Measurements from ENCODE around the gene TSC2. TPM values are rescaled to one million over a fixed set of nuclear protein-coding genes. Genes with fewer than 3 reads are reported as not detected.

TSC2 gene
- total and polyA plus RNA-seq, 2 of the 13 experiments (the other 11 are each of a cell fraction or from before 2014, with no cell fraction given): 19.6 to 40.4 TPM

- TF ChIP-seq, protein P1, sequence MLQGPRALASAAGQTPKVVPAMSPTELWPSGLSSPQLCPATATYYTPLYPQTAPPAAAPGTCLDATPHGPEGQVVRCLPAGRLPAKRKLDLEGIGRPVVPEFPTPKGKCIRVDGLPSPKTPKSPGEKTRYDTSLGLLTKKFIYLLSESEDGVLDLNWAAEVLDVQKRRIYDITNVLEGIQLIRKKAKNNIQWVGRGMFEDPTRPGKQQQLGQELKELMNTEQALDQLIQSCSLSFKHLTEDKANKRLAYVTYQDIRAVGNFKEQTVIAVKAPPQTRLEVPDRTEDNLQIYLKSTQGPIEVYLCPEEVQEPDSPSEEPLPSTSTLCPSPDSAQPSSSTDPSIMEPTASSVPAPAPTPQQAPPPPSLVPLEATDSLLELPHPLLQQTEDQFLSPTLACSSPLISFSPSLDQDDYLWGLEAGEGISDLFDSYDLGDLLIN (CRISPR knock-in tag; IDR thresholded peaks at IDR 0.05; ENCODE audit: borderline replicate concordance): peak; percentile 28; the same call in 1 of the 2 replicates
- peak; percentile 99 for TF ChIP-seq ZBTB38 (CRISPR knock-in tag; IDR thresholded peaks at IDR 0.05)
- no peak for TF ChIP-seq FOSL2 (CRISPR knock-in tag; IDR thresholded peaks at IDR 0.05)
- TF ChIP-seq MEIS2 (CRISPR knock-in tag; IDR thresholded peaks at IDR 0.05): no peak
These were observed 9.2 kb upstream of the TSC2 start (continued) for GRCh38 chr16:2038382-2039231.

GRCh38 chr16:2039274-2040031, 8.3 kb upstream of the TSC2 start:
- H3K79me2 ChIP-seq (ENCODE audit: insufficient read depth, low read length): no peaks in the 10 kb centered on the region
- H3K4me1 ChIP-seq (ENCODE audit: insufficient read depth, low read length): peaks cover 78% of the 10 kb centered on the region
- H3K36me3 ChIP-seq (replicated peaks in 1 of 2; ENCODE audit: control insufficient read depth in 1 of 2, insufficient read depth in 2 of 2, low read length in 2 of 2): peaks cover 3 to 6% of the 10 kb centered on the region in 2 experiments; a peak in 3 of 5 replicates
- no peaks in the 10 kb centered on the region for H4K20me1 ChIP-seq (ENCODE audit: insufficient read depth, low read length)
- peak overlapping the region; percentile 64 for H3K4me2 ChIP-seq (ENCODE audit: low read depth, low read length)
- no peaks in the 10 kb centered on the region for H3K9me3 ChIP-seq (ENCODE audit: low read length)
- DNase-seq (ENCODE audit: low spot score) (peak; percentile 90), ATAC-seq (peak; percentile 39), FAIRE-seq (peak; percentile 89)
- ChIA-PET POLR2A (interaction anchor here (0.9 to 4.8 kb wide), 13 partner anchors 8 to 257 kb away, joined by 3 to 62 read pairs (median 5); partner anchors contain the start of genes NHERF2, NPW, NTHL1 and NUBP2), CTCF (ENCODE audit: low intra/inter-chr PET ratio, low total read pairs) (no interaction called here)
- 1% methylated on average over 17 of the region's 29 CpGs for WGBS (ENCODE audit: low lambda C conversion rate)
- H3K27me3 ChIP-seq (ENCODE audit: control insufficient read depth in 1 of 2, insufficient read depth in 2 of 2, low read length in 2 of 2): no peaks in the 10 kb centered on the region
- no TSS peak for BruUV-seq (replicated peaks)
- in situ Hi-C loops (cut with HindIII; ENCODE audit: extremely low pct_ligation_motif_present, low pct_unique_long_range_greater_than_20kb) (no loop called here), intact Hi-C loops (cut with micrococcal nuclease; ENCODE audit: unreplicated experiment) (no loop called here)
- no peak overlapping the region for H2AFZ ChIP-seq (ENCODE audit: low read length)
- peak overlapping the region in 1 of 3 experiments; percentile 46; a peak in 3 of 6 replicates for H3K4me3 ChIP-seq (replicated peaks in 1 of 3; ENCODE audit: insufficient read depth in 1 of 3, low read depth in 2 of 3, low read length in 3 of 3)
- peak overlapping the region; percentile 86 for H3K27ac ChIP-seq (ENCODE audit: extremely low read length, insufficient read depth, low read length)
- H3K9ac ChIP-seq (ENCODE audit: insufficient read depth, low read depth, low read length): peak overlapping the region; percentile 54
- TF ChIP-seq MEIS2 (CRISPR knock-in tag; IDR thresholded peaks at IDR 0.05): peak; percentile 28; the same call in 1 of the 2 replicates
- TF ChIP-seq FOXO1 (CRISPR knock-in tag; IDR thresholded peaks at IDR 0.05): peak; percentile 67; the same call in 1 of the 2 replicates
- TF ChIP-seq TEAD3 (CRISPR knock-in tag; optimal IDR thresholded peaks at IDR 0.05; ENCODE audit: borderline replicate concordance): peak; percentile 79
- TF ChIP-seq MZF1 (CRISPR knock-in tag; IDR thresholded peaks at IDR 0.05; ENCODE audit: borderline replicate concordance): no peak
- TF ChIP-seq CEBPZ (IDR thresholded peaks at IDR 0.05; ENCODE audit: low read length): no peak
- TF ChIP-seq NFYB (CRISPR knock-in tag; IDR thresholded peaks at IDR 0.05): no peak
- TF ChIP-seq ZKSCAN5 (CRISPR knock-in tag; IDR thresholded peaks at IDR 0.05): no peak
- no peak for TF ChIP-seq ZFP36L2 (CRISPR knock-in tag; IDR thresholded peaks at IDR 0.05)
- TF ChIP-seq, protein P2, sequence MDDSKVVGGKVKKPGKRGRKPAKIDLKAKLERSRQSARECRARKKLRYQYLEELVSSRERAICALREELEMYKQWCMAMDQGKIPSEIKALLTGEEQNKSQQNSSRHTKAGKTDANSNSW (CRISPR knock-in tag; IDR thresholded peaks at IDR 0.05; ENCODE audit: borderline replicate concordance): no peak
